HEK293T (cell line): ENCODE data around the gene GALM.

Source experiments
- ARNT ChIP-seq: fragments of 450-650 bp; IDR thresholded peaks from 2 replicates; pipeline ENCODE4 v1.6.1; 2017; ENCODE audit warnings: mild to moderate bottlenecking
- BHLHE40 ChIP-seq: fragments of 450-650 bp; IDR thresholded peaks from 2 replicates; pipeline ENCODE4 v1.6.1; 2016; ENCODE audit warnings: mild to moderate bottlenecking, moderate library complexity, borderline replicate concordance
- CTBP1 ChIP-seq: fragments of 450-650 bp; IDR thresholded peaks from 2 replicates; pipeline ENCODE4 v1.6.1; 2016; ENCODE audit warnings: borderline replicate concordance
- ELF4 ChIP-seq: fragments of 450-650 bp; IDR thresholded peaks from 2 replicates; pipeline ENCODE4 v1.6.1; 2017; ENCODE audit warnings: antibody characterized with exemption
- FOXA1 ChIP-seq: fragments of 450-650 bp; IDR thresholded peaks from 2 replicates; pipeline ENCODE4 v1.6.1; 2016; ENCODE audit warnings: mild to moderate bottlenecking
- FOXK2 ChIP-seq: fragments of 450-650 bp; IDR thresholded peaks from 2 replicates; pipeline ENCODE4 v1.6.1; 2016; ENCODE audit warnings: mild to moderate bottlenecking
- FOXM1 ChIP-seq: fragments of 450-650 bp; IDR thresholded peaks from 2 replicates; pipeline ENCODE4 v1.6.1; 2017; ENCODE audit warnings: mild to moderate bottlenecking, borderline replicate concordance
- L3MBTL2 ChIP-seq: fragments of 450-650 bp; conservative IDR thresholded peaks from 2 replicates; pipeline ENCODE4 v1.6.1; 2016; ENCODE audit warnings: mild to moderate bottlenecking
- NFRKB ChIP-seq: fragments of 450-650 bp; IDR thresholded peaks from 2 replicates; pipeline ENCODE4 v1.6.1; 2016; ENCODE audit warnings: mild to moderate bottlenecking, moderate library complexity
- SP1 ChIP-seq: fragments of 450-650 bp; IDR thresholded peaks from 2 replicates; pipeline ENCODE4 v1.6.1; 2017
- SUZ12 ChIP-seq: fragments of 450-650 bp; IDR thresholded peaks from 2 replicates; pipeline ENCODE4 v1.6.1; 2016; ENCODE audit warnings: mild to moderate bottlenecking
- TARDBP ChIP-seq: fragments of 450-650 bp; IDR thresholded peaks from 2 replicates; pipeline ENCODE4 v1.6.1; 2016
- ZNF384 ChIP-seq: fragments of 450-650 bp; IDR thresholded peaks from 2 replicates; pipeline ENCODE4 v1.6.1; 2016
- TF ChIP-seq, protein P1 (sequence below): fragments of 450-650 bp; IDR thresholded peaks from 2 replicates; pipeline ENCODE4 v1.6.1; 2016

DNA sequence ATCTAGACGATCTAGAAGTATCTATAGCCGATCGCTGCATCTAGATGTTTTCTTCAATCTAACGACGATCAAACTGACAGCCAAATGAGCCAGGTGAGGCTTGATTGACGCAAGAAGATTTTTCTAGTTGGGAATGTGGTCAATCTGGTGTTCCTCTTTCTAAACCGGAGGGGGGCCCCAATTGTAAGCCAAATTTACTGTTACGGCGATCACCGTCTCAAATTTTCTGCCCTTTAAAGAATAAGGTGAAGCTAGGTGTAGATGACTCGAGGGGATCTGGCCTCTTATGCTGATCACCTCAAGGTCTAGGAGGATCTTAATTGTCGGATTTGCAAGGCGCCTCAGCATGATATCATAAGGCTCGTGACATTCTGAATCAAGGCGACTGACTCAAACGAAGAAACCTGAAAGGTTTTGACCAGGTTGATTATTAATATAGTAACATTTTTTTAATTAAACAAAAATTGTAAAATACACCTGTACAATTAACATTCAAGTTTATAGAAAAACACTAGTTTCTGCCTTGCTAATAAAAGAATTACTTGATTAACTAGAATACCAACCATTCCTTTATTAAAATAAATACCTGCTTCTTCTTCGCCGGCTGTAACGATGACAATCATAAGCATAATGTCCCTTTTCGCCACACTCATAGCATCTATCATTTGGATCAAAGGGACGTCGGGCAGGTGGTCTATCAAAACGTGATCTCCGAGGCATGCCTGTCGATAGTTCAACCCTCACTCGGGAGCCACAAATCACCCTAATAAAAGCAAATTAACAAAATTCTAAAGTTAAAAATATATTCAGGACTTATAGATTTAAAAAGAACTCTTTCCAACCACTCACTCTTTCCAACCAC, 83.3 kb downstream of the GALM start:
- no peak for TF ChIP-seq FOXA1
- TF ChIP-seq L3MBTL2 = no peak
- no peak for TF ChIP-seq FOXK2
- TF ChIP-seq BHLHE40 = no peak
- no peak for TF ChIP-seq ARNT
- TF ChIP-seq, protein P1, sequence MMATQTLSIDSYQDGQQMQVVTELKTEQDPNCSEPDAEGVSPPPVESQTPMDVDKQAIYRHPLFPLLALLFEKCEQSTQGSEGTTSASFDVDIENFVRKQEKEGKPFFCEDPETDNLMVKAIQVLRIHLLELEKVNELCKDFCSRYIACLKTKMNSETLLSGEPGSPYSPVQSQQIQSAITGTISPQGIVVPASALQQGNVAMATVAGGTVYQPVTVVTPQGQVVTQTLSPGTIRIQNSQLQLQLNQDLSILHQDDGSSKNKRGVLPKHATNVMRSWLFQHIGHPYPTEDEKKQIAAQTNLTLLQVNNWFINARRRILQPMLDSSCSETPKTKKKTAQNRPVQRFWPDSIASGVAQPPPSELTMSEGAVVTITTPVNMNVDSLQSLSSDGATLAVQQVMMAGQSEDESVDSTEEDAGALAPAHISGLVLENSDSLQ = peak; percentile 24; the same call in 1 of the 2 replicates
- TF ChIP-seq ELF4 = no peak
- TF ChIP-seq FOXM1 = no peak
- TF ChIP-seq SP1 = no peak
- TF ChIP-seq ZNF384 = no peak
- TF ChIP-seq TARDBP = no peak
- TF ChIP-seq CTBP1 = no peak
- no peak for TF ChIP-seq NFRKB
- TF ChIP-seq SUZ12 = no peak
